ENCODE results near the gene CDH4.
A peak's percentile ranks its signal among the peaks of the same experiment; 100 is the strongest.

The CDH4 gene

DNA sequence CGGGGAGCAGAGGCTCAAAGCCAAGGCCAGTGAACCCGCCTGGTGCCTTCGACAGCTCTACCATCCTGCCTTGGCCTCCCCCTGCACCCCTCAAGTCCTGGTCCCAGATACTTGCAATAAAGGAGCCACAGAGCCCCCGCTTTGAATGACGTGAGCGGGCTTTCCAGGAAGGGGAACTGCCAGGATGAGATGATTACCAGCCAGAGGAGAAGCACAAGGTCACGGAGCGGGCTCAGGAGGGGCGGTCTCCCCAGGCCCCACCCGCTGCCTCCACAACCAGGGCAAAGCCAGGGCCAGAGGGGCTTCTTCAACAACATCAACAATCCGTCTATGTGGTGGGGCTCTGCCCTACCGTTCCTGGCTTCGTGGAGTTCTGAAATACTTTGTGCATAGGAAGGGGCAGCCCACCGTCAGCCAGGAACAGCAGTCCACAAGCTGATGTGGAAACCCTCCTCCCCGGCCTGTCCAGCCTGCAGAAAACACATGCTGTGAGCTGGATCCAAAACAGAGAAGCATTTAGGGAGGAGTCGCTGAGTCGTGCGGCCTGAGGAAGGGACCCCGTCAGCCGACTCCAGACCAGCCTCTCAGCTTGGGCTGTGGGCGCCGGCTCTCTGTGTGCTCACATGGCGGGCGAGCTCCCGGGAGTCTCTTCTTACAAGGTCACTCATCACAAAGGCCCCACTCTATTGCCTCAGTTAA lies 392.5 kb downstream of the CDH4 start:
- Mint-ChIP-seq H3K4me3 (no peak overlapping the region), H3K36me3 (no peaks in the 10 kb centered on the region), H3K27ac (no peak overlapping the region), H3K4me1 (no peaks in the 10 kb centered on the region), H3K9me3 (no peaks in the 10 kb centered on the region)
- DNase-seq (ENCODE audit: low spot score in 2 of 2) (no peak), ATAC-seq (no peak)

DNA sequence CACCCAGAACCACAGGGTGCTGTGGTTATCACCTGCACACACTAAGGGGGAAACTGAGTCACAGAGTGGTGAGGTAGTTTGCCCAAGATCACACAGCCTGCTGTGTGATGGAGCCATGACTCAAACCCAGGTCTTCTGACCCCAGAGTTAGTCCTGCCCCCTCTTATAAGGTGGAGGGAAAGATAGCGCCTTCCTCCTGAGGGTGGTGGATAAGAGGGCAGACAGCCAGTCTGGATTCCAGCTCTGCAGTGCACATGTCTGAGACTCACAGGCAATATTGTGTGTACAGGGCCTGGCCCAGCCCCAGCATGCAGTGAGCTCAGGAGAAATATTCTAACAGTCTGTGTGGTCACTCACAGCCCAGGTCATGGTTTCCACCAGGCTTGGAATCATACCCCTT lies 393.7 kb downstream of the CDH4 start:
- no peak overlapping the region for H3K4me3 Mint-ChIP-seq
- DNase-seq (ENCODE audit: low spot score in 2 of 2) (no peak), ATAC-seq (no peak)
- H3K4me1 Mint-ChIP-seq, result no peaks in the 10 kb centered on the region
- no peaks in the 10 kb centered on the region for H3K9me3 Mint-ChIP-seq
- no peaks in the 10 kb centered on the region for H3K36me3 Mint-ChIP-seq
- no peak overlapping the region for H3K27ac Mint-ChIP-seq

DNA sequence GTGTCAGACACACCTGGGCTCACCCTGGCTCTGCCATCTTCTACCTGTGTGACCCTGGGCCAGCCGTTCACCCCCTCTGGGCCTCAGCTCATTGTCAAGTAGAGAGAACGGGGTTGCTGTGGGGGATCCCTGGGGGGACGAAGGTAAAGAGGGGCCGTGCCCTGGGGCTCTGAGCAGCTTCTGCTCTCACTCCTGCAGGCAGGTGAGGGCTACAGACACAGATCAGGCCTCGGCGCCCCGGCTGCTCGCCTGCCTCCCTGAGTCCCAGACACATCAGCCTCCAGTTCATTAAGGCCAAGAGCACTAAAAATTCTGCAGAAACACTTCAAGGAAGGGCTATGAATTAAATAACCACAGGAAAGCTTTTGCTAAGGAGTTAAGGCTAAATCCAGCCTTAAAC lies 394.4 kb downstream of the CDH4 start:
- H3K4me3 Mint-ChIP-seq, result no peak overlapping the region
- no peak overlapping the region for H3K27ac Mint-ChIP-seq
- H3K4me1 Mint-ChIP-seq, result no peaks in the 10 kb centered on the region
- ATAC-seq (no peak), DNase-seq (ENCODE audit: low spot score in 2 of 2) (no peak)
- H3K36me3 Mint-ChIP-seq, result no peaks in the 10 kb centered on the region
- no peaks in the 10 kb centered on the region for H3K9me3 Mint-ChIP-seq

DNA sequence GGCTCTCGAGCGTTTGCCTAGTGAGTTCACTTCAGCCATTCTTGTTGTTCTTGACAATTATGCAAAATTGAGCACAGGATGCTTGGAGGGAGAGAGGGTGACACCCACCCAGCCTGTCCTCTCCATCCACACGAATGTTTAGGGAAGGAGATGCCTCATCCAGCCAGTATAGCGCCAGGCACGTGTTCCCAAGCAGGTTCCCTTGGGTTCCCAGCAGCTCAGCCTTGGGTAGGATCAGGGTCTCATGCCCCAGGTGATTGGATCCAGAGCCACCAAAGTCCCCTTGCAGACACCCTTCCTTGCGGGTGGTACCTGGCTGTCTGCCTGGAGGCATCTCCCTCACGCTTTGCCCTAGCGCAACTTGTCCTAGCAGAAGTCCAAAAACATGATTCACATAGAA lies 394.9 kb downstream of the CDH4 start:
- no peaks in the 10 kb centered on the region for H3K9me3 Mint-ChIP-seq
- no peaks in the 10 kb centered on the region for H3K4me1 Mint-ChIP-seq
- ATAC-seq (no peak), DNase-seq (ENCODE audit: low spot score in 2 of 2) (no peak)
- H3K36me3 Mint-ChIP-seq, result no peaks in the 10 kb centered on the region
- no peak overlapping the region for H3K4me3 Mint-ChIP-seq
- H3K27ac Mint-ChIP-seq, result no peak overlapping the region

DNA sequence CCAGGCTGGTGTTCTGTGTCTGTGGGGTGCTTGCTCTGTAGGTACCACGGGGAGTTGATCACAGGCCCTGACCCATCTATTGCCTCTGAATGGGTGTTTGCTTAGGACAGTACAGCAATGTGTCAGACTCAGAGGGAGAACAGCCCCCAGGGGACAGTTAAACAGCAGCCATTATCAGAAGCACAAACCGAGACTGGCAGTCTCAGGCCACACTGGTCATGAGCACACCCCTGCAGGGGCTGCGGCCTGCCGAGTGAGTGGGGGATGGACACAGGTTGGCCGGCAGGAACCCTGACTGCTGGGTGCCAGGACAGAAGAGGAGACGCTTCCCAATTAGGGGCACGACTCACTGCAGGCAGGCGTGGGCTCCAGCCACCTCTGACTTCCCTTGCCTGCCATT lies 395.6 kb downstream of the CDH4 start:
- Mint-ChIP-seq H3K4me1 (no peaks in the 10 kb centered on the region), H3K4me3 (no peak overlapping the region)
- ATAC-seq, result peak; percentile 17

DNA sequence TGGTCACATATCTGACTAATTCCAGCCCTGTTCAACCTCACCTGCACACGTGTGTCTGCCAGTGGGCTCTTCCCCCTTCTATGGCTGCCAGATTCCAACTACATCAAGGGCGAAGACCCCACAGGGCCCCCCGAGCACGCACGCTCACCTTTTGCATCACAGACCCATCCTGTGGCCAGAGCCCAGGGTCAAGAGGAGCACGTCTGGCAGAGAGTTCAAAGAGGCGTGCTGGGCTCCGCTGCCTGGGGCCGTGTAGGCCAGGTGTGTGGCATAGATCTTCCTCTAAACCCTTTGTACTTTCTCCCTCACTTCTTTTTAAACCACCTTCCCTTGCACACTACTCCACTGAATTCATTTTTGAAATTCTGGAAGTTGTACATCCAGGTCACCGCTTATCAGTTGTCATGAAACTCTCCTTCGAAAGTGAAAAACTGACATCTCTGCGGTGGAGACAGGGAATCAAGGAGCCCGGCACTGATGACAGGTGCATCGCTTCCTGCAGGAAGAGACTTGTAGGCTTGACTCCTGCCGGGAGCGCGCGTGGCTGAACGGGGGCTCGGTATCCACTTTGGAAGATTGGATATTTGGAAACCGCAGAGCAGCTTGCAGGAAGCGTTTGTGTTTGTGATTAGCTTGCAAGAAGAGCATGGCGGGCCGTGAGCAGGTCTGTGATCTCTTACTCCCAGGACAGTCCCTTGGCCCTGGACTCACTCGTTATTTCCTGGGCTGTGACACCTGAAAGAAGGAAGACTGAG lies 397.2 kb downstream of the CDH4 start:
- Mint-ChIP-seq H3K4me3 (no peak overlapping the region), H3K36me3 (no peaks in the 10 kb centered on the region), H3K9me3 (no peaks in the 10 kb centered on the region), H3K27ac (no peak overlapping the region), H3K4me1 (no peaks in the 10 kb centered on the region)
- DNase-seq (ENCODE audit: low spot score in 2 of 2) (no peak), ATAC-seq (no peak)

More for the DNA sequence above, 395.6 kb downstream of the CDH4 start:
- no peak for DNase-seq (ENCODE audit: low spot score in 2 of 2)
- Mint-ChIP-seq H3K36me3 (no peaks in the 10 kb centered on the region), H3K27ac (no peak overlapping the region), H3K9me3 (no peaks in the 10 kb centered on the region)

DNA sequence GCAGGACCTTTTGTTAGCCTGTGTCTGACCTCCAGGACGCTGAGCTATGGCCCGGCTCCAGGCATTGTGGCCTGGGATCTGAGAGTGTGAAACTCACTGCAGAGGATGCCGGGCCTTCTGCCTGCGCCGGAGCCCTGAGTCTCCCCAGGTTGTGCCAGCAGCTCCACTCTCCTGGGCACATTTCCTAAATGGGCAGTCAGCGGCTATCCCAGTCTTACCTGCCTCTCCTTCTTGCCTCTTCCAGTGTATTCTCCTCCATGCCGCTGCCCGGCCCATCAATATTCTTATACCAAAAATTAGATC lies 397.8 kb downstream of the CDH4 start:
- Mint-ChIP-seq H3K9me3 (no peaks in the 10 kb centered on the region), H3K4me3 (no peak overlapping the region), H3K36me3 (no peaks in the 10 kb centered on the region), H3K4me1 (no peaks in the 10 kb centered on the region), H3K27ac (no peak overlapping the region)
- no peak for ATAC-seq
- no peak for DNase-seq (ENCODE audit: low spot score in 2 of 2)

DNA sequence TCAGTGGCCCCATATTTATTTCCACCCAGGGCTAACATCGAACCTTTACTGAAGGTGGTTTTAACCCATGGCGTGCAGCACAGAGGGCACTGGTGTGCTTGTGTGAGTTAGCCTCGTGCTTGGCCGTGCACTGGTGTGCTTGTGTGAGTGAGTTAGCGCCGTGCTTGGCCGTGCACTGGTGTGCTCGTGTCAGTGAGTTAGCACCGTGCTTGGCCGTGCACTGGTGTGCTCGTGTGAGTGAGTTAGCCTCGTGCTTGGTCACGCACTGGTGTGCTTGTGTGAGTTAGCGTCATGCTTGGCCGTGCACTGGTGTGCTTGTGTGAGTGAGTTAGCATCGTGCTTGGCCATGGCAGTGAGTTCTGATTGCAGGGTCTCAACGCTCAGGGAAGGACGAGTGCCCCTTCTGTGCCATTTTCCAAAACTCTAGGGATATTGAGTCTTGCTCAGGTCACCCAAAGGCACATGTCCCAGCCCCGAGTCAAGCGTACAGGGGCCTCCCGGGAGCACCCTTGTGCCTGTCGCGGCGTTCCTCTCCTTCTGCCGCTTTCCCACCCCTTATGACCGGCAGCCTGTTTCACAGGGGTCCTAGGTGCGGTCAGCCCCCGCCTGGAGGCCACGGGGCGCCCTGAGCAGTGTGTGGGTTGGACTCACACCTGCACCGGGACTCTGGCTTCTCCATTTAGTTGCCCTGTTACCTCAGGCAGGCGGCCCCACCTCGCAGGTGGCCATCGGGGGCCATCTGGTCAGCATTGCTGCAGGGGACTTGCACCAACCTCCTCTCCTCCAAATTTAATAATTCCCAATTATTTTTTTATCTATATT lies 399.1 kb downstream of the CDH4 start:
- no peaks in the 10 kb centered on the region for H3K36me3 Mint-ChIP-seq
- no peak overlapping the region for H3K27ac Mint-ChIP-seq
- no peaks in the 10 kb centered on the region for H3K4me1 Mint-ChIP-seq
- H3K9me3 Mint-ChIP-seq, result no peaks in the 10 kb centered on the region
- no peak overlapping the region for H3K4me3 Mint-ChIP-seq
- DNase-seq (ENCODE audit: low spot score in 2 of 2), result no peak
- no peak for ATAC-seq

DNA sequence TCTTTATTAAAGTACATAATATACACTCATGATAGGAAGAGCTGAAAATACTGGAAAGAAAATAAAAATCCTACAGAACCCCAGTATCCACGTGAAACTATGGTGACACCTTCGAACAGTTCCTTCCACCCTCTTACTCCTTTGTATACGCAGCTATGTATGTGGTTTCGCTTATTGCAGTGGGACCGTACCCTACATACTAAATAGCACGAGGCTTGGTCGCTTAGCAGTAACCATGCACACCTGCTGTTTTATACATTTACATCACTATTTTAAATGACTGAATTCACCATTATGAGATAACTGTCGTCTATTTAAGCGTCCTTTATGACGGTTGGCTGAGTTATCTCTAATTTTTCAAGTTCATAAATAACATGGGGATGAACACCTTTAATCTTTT lies 400.1 kb downstream of the CDH4 start:
- ATAC-seq (no peak), DNase-seq (ENCODE audit: low spot score in 2 of 2) (no peak)
- H3K4me1 Mint-ChIP-seq, result no peaks in the 10 kb centered on the region
- no peak overlapping the region for H3K4me3 Mint-ChIP-seq
- H3K27ac Mint-ChIP-seq, result no peak overlapping the region
- no peaks in the 10 kb centered on the region for H3K9me3 Mint-ChIP-seq
- H3K36me3 Mint-ChIP-seq, result no peaks in the 10 kb centered on the region

DNA sequence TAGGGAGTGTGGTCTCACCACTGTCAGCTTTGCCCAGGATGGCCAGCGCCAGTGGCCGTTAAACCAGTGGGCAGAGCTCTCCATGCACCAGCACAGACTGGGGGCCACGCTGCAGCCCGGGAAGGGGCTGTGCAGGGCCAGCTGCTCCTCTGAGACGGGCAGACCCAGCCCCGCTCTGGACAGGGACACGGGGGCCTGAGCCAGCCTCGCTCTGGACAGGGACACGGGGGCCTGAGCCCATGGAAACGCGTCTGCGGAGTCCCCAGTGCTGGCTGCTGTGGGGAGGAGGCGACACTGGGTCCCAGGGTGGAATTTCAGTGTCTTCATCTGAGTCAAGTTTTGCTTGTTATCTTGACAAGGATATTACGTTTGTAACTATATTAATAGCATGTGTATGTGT lies 402.7 kb downstream of the CDH4 start:
- DNase-seq (ENCODE audit: low spot score in 2 of 2) (no peak), ATAC-seq (no peak)
- no peaks in the 10 kb centered on the region for H3K9me3 Mint-ChIP-seq
- H3K27ac Mint-ChIP-seq, result no peak overlapping the region
- H3K4me1 Mint-ChIP-seq, result no peaks in the 10 kb centered on the region
- no peak overlapping the region for H3K4me3 Mint-ChIP-seq
- H3K36me3 Mint-ChIP-seq, result no peaks in the 10 kb centered on the region

DNA sequence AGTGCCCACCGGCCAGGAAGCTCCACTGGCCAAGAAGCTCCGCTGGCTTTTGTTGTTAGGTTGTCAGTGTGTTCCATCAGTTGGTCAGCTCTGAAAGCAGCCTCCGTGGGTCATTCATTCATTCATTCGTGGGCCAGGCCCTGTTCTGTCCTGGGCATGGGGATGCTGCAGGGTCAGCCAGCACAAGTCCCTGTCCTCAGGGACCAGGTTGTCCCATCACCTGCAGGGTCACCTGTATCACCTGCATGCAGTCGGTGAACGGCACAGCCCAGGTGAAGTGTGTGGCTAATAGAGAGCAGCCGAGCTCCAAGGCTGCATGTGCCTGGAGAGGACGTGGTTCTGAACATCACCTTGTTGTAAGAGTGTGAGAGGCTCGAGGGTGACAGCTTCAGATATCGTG lies 403.5 kb downstream of the CDH4 start:
- H3K9me3 Mint-ChIP-seq, result no peaks in the 10 kb centered on the region
- H3K4me1 Mint-ChIP-seq, result no peaks in the 10 kb centered on the region
- no peak for ATAC-seq
- no peak overlapping the region for H3K27ac Mint-ChIP-seq
- no peak overlapping the region for H3K4me3 Mint-ChIP-seq
- H3K36me3 Mint-ChIP-seq, result no peaks in the 10 kb centered on the region
- no peak for DNase-seq (ENCODE audit: low spot score in 2 of 2)

DNA sequence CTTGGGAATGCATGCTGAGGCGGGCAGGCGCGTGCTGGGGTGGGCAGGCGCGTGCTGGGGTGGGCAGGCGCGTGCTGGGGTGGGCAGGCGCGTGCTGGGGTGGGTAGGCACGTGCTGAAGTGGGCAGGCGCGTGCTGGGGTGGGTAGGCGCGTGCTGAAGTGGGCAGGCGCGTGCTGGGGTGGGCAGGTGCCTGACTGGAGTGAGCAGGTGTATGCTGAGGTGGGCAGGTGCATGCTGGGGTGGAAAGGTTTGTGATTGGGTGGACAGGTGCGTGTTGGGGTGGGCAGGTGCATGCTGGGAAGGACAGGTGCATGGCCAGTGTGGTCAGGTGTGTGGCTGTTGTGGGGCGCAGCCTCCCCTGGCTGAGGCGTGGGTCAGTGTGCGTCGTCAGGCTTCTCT lies 404.1 kb downstream of the CDH4 start:
- Mint-ChIP-seq H3K4me1 (no peaks in the 10 kb centered on the region), H3K4me3 (no peak overlapping the region), H3K9me3 (no peaks in the 10 kb centered on the region), H3K27ac (no peak overlapping the region), H3K36me3 (no peaks in the 10 kb centered on the region)
- no peak for DNase-seq (ENCODE audit: low spot score in 2 of 2)
- ATAC-seq, result no peak

DNA sequence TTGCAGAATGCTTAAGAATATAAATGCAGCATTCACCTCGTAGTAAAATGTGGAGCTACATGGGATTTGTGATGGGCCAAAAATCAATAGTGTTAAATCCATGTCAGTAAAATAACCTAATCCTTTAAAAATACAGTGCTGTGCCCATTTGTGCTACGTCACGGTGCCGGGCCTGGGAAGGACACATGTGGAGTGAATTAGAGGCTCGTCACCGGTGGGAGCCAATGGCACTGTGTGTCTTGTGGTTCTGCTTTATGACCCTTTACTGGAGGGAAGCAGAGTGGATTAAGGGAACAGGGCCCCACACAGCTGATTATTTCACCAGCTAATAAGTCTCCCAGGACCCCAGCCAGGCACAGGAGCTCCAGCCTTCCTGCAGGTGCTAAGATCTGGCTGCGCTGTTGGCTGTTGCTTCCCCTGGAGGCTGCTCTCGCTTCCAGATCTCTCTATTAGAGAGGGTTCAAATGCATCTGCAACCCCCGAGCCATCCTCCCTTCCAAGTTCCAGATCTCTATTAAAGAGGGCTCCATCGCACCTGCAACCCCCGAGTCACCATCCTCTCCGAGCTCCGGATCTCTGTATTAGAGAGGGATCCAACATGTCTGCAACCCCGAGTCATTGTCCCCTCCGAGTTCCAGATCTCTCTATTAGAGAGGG lies 405.8 kb downstream of the CDH4 start:
- H3K9me3 Mint-ChIP-seq, result no peaks in the 10 kb centered on the region
- no peaks in the 10 kb centered on the region for H3K4me1 Mint-ChIP-seq
- DNase-seq (ENCODE audit: low spot score in 2 of 2) (no peak), ATAC-seq (no peak)
- no peak overlapping the region for H3K4me3 Mint-ChIP-seq
- H3K36me3 Mint-ChIP-seq, result no peaks in the 10 kb centered on the region
- no peak overlapping the region for H3K27ac Mint-ChIP-seq

DNA sequence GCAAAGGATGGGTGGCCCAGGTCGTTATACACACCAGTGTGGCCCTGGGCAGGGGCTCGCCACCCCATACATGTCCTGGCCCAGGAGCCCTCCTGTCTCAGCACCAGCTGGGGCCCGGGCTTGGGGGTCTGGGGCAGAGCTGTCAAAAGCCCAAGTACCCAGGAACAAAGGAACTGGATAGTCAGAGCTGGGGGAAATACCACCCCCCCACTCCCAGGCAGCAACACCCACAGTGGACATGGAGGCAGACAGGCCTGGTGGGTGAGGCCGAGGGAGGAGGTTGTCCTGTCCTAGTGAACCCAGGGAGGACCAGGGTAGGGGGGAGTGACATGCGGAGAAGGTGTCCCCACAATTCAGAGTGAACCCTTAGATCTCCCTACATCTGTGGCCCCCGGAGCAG lies 406.5 kb downstream of the CDH4 start:
- Mint-ChIP-seq H3K27ac (no peak overlapping the region), H3K36me3 (no peaks in the 10 kb centered on the region), H3K4me3 (no peak overlapping the region), H3K4me1 (no peaks in the 10 kb centered on the region), H3K9me3 (no peaks in the 10 kb centered on the region)
- no peak for ATAC-seq
- DNase-seq (ENCODE audit: low spot score in 2 of 2), result no peak

DNA sequence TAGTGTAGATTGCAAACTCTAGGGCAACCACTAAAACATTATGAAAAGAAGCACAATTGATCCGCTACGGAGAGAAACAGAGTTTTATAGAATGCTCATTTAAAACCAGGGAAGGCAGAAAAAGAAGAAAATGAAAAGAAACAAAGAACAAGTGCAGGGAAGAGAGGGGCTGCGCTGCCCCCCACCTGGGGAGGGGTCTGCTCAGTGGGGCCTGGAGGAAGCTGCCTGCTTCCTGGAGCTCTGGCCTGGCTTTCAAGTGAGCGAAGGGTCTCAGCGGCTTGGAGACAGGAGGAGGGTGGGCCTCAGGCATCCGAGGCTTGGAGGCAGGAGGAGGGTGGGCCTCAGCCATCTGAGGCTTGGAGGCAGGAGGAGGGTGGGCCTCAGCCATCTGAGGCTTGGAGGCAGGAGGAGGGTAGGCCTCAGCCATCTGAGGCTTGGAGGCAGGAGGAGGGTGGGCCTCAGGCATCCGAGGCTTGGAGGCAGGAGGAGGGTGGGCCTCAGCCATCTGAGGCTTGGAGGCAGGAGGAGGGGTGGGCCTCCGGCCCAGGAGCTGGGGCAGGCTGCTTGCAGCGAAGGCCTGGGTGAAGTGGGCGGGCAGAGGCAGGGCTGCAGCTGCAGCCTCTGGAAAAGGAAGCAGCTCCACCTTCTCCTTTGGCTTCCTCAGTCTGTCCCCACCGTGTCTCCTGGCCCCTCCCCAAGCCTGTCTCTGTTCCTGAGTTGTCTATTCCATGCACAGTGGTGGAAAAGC lies 407.4 kb downstream of the CDH4 start:
- Mint-ChIP-seq H3K4me3 (no peak overlapping the region), H3K9me3 (no peaks in the 10 kb centered on the region), H3K4me1 (no peaks in the 10 kb centered on the region), H3K36me3 (no peaks in the 10 kb centered on the region), H3K27ac (no peak overlapping the region)
- DNase-seq (ENCODE audit: low spot score in 2 of 2) (no peak), ATAC-seq (no peak)

All from stimulated activated effector memory CD8-positive, alpha-beta T cell treated with anti-CD3 and anti-CD28 coated beads, Interleukin-12 subunit alpha, Interleukin-12 subunit beta, amount 100 ng/mL, for 72 hours (primary cell).